Activated CD8-positive, alpha-beta memory T cell treated with anti-CD3 and anti-CD28 coated beads for 48 hours (primary cell): ENCODE measurements around the gene CYTH1.

Experiments
- DNase-seq, 3 experiments: peaks; one replicate each; pipeline ENCODE4 v3.0.0-alpha.2; 2020; ENCODE audit warnings: low read depth in 2 of 3, low spot score in 2 of 3

The CYTH1 gene

GRCh38 chr17:78805301-78805700 is 23.2 kb upstream of the CYTH1 start:
- peak in 1 of 3 experiments; percentile 57 for DNase-seq

GRCh38 chr17:78804777-78805176 is 22.7 kb upstream of the CYTH1 start:
- no peak for DNase-seq

GRCh38 chr17:78803186-78803845 is 21.2 kb upstream of the CYTH1 start:
- DNase-seq = no peak

GRCh38 chr17:78802459-78802858 is 20.4 kb upstream of the CYTH1 start:
- DNase-seq = no peak

GRCh38 chr17:78802008-78802407 is 19.9 kb upstream of the CYTH1 start:
- no peak for DNase-seq

- DNase-seq = no peak
Measured at GRCh38 chr17:78800132-78800931, 18.3 kb upstream of the CYTH1 start.

GRCh38 chr17:78798695-78799559 is 16.9 kb upstream of the CYTH1 start:
- DNase-seq = no peak

- DNase-seq = no peak
Measured at GRCh38 chr17:78797691-78798585, 15.9 kb upstream of the CYTH1 start.

- DNase-seq = no peak
Measured at GRCh38 chr17:78797213-78797612, 15.1 kb upstream of the CYTH1 start.

GRCh38 chr17:78796517-78796900 is 14.4 kb upstream of the CYTH1 start:
- DNase-seq = no peak

- no peak for DNase-seq
Measured at GRCh38 chr17:78795861-78796516, 13.9 kb upstream of the CYTH1 start.

- no peak for DNase-seq
Measured at GRCh38 chr17:78794864-78795640, 13.0 kb upstream of the CYTH1 start.

- no peak for DNase-seq
Measured at GRCh38 chr17:78794399-78794798, 12.3 kb upstream of the CYTH1 start.

GRCh38 chr17:78793968-78794367 is 11.9 kb upstream of the CYTH1 start:
- no peak for DNase-seq

GRCh38 chr17:78793415-78793814 is 11.3 kb upstream of the CYTH1 start:
- DNase-seq = no peak

GRCh38 chr17:78791840-78792709 is 10.0 kb upstream of the CYTH1 start:
- DNase-seq = no peak

GRCh38 chr17:78790552-78790951 is 8.5 kb upstream of the CYTH1 start:
- no peak for DNase-seq

- no peak for DNase-seq
Measured at GRCh38 chr17:78789663-78790181, 7.6 kb upstream of the CYTH1 start.
